Measurements from ENCODE around the gene MRAS.
"Not testable (repeated sequence)": the region's sequence is repeated elsewhere in the genome, so short reads cannot be mapped to it uniquely, and the experiment has no call there.

Gene MRAS

GRCh38 chr3:138367326-138367850, 19.0 kb downstream of the MRAS start:
- no peak for DNase-seq (ENCODE audit: low spot score)

GRCh38 chr3:138367911-138368310, 19.5 kb downstream of the MRAS start:
- peak; percentile 2 for DNase-seq (ENCODE audit: low spot score)

- no peak for DNase-seq (ENCODE audit: low spot score)
Measured at GRCh38 chr3:138369151-138369900, 20.9 kb downstream of the MRAS start.

- no peak for DNase-seq (ENCODE audit: low spot score)
Measured at GRCh38 chr3:138370321-138370720, 21.9 kb downstream of the MRAS start.

GRCh38 chr3:138371070-138371965, 22.9 kb downstream of the MRAS start:
- no peak for DNase-seq (ENCODE audit: low spot score)

GRCh38 chr3:138373087-138373735, 24.8 kb downstream of the MRAS start:
- DNase-seq (ENCODE audit: low spot score) = no peak

- no peak for DNase-seq (ENCODE audit: low spot score)
Measured at GRCh38 chr3:138373736-138374094, 25.3 kb downstream of the MRAS start.

GRCh38 chr3:138374573-138375134, 26.3 kb downstream of the MRAS start:
- DNase-seq (ENCODE audit: low spot score) = no peak

GRCh38 chr3:138375447-138375846, 27.1 kb downstream of the MRAS start:
- DNase-seq (ENCODE audit: low spot score) = no peak

GRCh38 chr3:138376663-138377062, 28.3 kb downstream of the MRAS start:
- no peak for DNase-seq (ENCODE audit: low spot score)

GRCh38 chr3:138377212-138377611, 28.8 kb downstream of the MRAS start:
- DNase-seq (ENCODE audit: low spot score) = not testable (repeated sequence)

- no peak for DNase-seq (ENCODE audit: low spot score)
Measured at GRCh38 chr3:138377804-138378203, 29.4 kb downstream of the MRAS start.

- no peak for DNase-seq (ENCODE audit: low spot score)
Measured at GRCh38 chr3:138378331-138378730, 30.0 kb downstream of the MRAS start.

- DNase-seq (ENCODE audit: low spot score) = no peak
Measured at GRCh38 chr3:138378990-138379389, 30.6 kb downstream of the MRAS start.

GRCh38 chr3:138381413-138381901, 33.1 kb downstream of the MRAS start:
- no peak for DNase-seq (ENCODE audit: low spot score)

GRCh38 chr3:138381950-138382715, 33.8 kb downstream of the MRAS start:
- no peak for DNase-seq (ENCODE audit: low spot score)

- DNase-seq (ENCODE audit: low spot score) = no peak
Measured at GRCh38 chr3:138383715-138384465, 35.5 kb downstream of the MRAS start.

- no peak for DNase-seq (ENCODE audit: low spot score)
Measured at GRCh38 chr3:138384531-138384930, 36.2 kb downstream of the MRAS start.

- no peak for DNase-seq (ENCODE audit: low spot score)
Measured at GRCh38 chr3:138384976-138385375, 36.6 kb downstream of the MRAS start.

GRCh38 chr3:138389144-138389601, 40.8 kb downstream of the MRAS start:
- DNase-seq (ENCODE audit: low spot score) = no peak
